Stimulated activated CD8-positive, alpha-beta memory T cell treated with anti-CD3 and anti-CD28 coated beads, Interleukin-7, amount 100 ng/mL, for 4 hours (primary cell): ENCODE measurements around the gene FHOD1.
A peak's percentile ranks its signal among the peaks of the same experiment; 100 is the strongest.

ENCODE experiments used
- DNase-seq, 2 donors: peaks; one replicate each; pipeline ENCODE4 v3.0.0-alpha.2; 2020; ENCODE audit warnings: low read depth in 2 of 2

The FHOD1 gene

GRCh38 chr16:67235816-67236562, 11.3 kb downstream of the FHOD1 start:
- no peak for DNase-seq

GRCh38 chr16:67234180-67234597, 13.1 kb downstream of the FHOD1 start:
- DNase-seq: no peak

DNA sequence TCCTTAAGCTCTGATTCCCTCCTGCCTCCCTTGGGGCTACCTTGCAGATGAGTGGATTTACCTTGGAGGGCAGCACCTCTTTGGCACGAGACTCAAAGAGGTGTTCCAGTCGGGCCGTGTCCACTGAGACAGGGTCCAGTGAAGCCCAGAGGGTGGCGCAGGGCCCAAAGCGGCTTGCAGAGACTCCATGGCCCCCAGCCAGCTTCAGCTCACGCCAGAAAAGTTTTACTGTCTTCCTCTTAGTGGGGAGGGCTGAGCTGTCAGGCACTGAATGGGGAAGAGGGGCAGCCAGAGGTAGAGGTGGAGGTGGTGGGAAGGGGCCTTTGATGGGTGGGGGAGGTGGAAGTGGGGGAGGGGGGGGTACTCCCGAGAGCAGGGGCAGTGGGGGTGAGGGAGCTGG, 13.7 kb downstream of the FHOD1 start:
- no peak for DNase-seq

DNA sequence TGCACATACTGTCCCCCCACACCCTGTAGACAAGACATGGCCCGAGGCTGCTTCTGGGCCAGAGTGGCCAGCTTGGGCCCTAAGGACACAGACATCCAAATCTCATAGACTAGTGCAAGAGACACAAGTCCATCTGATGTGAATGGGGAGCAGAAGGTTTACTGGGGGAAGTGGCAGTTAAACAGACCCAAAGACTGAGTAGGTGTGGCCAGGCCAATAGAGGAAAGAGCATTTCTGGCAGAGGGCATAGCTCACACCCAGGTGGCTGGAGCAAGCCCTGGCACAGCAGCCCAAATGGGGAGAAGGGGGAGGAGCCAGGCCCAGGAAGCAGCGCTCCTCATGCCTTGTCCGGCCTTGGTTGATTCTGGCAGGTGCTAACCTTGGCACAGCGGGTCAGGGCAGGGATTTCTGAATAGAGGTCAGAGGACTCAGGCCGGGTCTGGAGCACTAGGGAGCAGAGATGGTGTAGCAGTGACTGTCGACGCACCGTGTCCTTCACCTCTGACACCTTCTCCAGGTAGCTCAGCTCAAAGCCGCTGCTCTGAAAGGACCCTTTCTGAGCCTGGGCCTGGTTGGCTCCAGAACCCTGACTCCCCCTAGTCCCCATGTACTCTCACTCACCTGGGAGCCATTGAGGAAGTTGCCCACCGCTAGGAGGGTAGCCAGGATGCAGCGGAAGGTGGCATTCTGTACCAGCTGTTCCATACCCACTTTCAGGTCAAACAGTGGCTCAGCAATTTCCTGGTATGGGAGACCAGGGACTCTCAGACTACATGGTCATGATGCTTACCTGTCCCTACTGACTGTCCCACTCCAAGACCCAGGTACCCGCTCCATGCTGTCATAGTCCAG, 16.2 kb downstream of the FHOD1 start:
- no peak for DNase-seq

DNA sequence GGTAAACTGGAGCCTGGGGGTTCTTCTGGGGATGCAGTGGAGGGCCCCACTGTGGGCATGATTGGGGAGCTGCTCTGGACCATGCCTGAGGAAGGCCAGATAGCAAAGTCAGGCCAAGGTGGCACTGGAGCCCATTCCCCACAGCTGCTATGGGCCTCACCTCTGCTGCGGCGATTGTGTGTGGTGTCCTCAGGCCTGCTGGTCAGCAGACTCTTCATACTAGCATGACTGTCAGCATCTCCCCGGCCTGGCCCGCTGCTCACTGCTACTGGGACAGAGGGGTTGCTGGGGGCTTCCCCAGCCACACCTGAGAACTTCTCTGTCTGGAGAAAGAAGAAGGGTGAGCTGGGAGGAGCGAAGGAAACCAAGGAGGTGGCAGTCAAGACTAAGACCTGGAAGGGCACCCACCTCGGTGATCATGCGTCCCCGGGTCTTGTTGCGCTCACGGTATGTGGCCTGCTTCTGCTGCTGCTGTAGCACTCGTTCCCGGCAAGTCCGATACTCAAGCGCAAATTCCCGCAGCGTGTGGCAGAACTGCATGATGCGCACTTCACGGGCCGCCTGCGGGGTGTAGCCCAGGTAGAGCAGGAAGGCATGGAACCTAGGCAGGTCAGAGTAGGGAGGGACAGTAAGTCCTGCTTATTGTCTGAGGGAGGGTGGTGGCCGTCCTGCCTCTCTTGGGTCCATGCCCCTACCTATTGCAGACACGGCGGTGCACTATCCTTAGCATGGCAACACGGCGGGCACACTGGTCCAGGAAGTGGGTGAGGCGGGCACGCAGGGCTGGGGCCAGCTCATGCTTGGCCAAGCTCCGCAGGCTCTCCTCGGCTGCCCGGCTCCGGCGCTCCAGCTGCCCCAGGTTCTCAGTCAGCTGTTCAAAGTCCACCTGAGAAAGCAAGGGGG, 17.1 kb downstream of the FHOD1 start:
- DNase-seq: no peak

DNA sequence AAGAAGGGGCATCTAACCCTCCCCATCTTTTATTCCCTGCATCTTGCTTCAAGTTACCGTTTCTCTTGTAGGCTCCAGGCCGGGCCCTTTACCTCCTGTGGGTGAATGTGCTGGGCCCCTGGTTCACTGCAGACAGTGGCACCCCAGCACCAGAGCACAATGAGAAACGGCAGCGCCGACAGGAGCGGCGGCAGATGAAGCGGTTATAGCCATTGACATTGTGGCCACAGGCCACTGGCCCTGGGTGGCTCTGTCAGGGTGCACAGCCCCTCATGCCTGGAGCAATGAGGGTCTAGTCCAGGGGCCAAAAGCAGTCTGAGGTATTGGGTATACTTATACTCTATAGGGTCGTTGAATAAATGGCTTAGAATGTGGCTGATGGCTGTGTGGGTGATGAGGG, 18.4 kb downstream of the FHOD1 start:
- no peak for DNase-seq

GRCh38 chr16:67228034-67228785, 19.1 kb downstream of the FHOD1 start:
- DNase-seq: no peak

DNA sequence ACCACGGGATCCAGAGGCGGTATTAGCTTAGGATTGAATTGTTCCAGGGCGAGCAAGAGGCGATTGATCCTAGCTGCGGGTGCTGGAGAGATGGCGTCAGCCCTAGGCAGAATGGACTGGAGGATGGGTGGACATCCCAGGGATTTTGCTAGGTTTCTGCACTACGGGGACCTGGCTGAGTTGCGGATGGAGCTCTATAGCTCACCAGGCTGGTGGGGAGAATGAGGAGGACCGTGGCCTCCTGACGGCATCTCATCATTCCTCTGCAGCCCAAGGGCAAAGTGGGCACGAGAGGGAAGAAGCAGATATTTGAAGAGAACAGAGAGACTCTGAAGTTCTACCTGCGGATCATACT, 19.7 kb downstream of the FHOD1 start:
- DNase-seq: no peak

- peak; percentile 96 for DNase-seq
Measured at GRCh38 chr16:67226804-67227566, 20.3 kb downstream of the FHOD1 start, which contains the start of gene TMEM208. TMEM208 (plus strand) TSS chr16:67227130; CDS start chr16:67227219, 89 bp downstream.

GRCh38 chr16:67226295-67226803, 20.9 kb downstream of the FHOD1 start:
- DNase-seq: no peak

- no peak for DNase-seq
Measured at GRCh38 chr16:67223992-67224391, 23.3 kb downstream of the FHOD1 start.

- DNase-seq: no peak
Measured at GRCh38 chr16:67216612-67217490, 30.4 kb downstream of the FHOD1 start.

- no peak for DNase-seq
Measured at GRCh38 chr16:67215706-67216105, 31.6 kb downstream of the FHOD1 start.

GRCh38 chr16:67213197-67214019, 33.9 kb downstream of the FHOD1 start:
- no peak for DNase-seq

GRCh38 chr16:67212766-67213165, 34.5 kb downstream of the FHOD1 start:
- DNase-seq: no peak

GRCh38 chr16:67211674-67212073, 35.6 kb downstream of the FHOD1 start:
- DNase-seq: no peak

DNA sequence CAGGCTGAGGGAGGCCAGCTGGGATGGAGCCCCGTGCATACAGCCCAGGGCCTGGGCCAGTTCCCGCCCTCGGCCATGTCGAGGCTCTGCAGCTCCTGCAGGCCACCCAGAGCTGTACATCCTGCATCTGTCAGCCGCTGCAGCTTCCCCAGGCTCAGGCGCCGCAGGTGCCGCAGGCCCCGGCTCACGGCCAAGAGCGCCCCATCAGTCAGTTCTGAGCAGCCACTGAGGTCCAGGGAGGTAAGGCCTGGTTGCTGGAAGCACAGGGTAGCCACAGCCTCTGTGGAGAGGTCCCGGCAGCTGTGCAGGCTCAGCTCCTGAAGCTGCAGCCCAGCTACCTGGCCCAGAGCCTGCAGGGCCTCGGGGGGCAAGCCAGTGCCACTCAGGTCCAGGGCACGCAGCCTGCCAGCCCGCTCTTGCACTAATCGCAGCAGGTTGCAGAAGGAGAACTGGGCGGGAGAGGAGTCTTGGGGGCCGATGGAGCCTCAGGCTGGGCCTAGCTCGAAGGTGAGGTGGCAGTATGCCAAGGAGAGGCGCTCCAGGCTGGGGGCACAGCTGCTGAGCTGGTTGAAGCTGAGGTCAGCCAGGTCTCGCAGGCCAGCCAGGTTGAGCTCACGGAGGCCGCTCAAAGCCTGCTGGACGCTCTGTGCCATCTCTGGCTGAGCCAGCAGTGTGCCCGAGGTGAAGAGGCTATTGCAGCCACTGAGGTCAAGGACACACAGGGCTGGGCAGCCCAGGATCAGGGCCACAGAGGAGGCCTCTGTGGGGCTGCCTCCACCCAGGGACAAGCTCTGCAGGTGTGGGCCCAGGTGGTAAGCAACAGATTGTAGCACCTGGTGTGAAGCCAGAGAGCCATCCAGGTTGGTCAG, 37.0 kb downstream of the FHOD1 start:
- DNase-seq: no peak
